HG03095 (cell line): ENCODE measurements around the gene FGFR4.

Source experiments
- ATAC-seq: cut with Tn5 transposase; IDR thresholded peaks from one replicate; pipeline ENCODE4 v1.9.1; 2021; ENCODE audit warnings: moderate library complexity; ENCODE audit not compliant: unreplicated experiment

FGFR4 gene

DNA sequence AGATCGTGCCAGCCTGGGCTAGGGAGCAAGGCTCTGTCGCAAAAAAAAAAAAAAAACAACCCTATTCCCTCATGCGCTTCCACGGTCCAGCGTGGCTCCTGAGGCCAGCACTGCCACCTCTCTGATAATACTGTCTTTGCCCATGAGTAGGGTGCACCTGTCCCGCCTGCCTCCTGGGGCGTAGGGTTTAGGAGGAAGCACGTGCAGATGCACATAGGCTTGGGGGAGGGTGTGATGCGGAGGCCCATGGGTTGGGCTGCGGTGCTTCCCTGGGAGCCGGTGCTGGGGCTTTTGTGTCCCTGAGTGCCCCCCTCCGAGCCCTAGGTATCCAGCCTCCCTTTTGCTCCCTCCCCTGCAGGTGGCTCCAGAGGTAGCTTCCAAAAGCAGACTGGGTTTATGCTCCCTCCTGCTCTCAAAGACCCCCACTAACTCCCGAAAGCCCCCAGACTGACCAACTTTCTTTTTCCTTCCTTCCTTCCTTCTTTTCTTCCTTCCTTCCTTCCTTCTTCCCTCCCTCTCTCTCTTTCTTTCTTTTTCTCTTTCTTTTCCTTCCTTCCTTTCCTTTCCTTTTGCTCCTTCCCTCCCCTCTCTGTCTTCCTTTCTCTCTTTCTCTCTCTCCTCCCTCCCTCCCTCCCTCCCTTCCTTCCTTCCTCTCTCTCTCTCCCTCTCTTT, 12.8 kb downstream of the FGFR4 start:
- no peak for ATAC-seq

GRCh38 chr5:177100714-177101121, 14.0 kb downstream of the FGFR4 start:
- no peak for ATAC-seq

DNA sequence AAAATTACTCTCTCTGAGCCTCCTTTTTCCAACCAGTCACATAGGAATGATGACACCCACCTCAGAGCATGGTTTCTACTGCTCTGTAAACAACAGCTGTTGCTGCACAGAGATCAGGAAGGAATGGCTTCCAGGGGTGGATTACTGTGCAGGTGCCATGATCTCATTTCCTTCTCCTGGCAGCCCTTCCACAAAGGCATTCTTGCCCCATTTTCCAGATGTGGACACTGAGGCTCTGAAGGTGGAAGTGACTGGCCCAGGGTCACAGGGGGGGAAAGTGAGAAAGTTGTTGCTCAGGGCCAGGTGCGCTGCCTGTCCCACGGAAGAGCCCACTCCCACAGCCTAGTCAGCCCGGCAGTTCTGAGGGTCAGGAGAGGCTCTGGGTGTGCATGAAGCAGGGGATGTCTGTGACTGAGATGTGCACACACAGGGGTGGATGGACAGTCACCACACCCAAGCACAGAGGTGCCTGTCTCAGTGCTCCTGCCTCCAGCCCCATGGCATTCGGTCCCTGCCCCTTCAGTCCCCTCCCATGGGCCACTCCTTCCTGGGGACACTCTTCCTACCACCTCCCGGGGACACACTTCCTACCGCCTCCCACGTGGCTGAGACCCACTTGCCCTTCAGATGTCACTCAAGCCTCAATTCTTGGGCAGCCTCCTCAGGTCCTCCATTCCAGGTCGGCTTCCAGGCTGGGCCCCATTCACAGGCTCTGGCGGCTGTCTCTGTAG, 17.0 kb downstream of the FGFR4 start:
- no peak for ATAC-seq

- ATAC-seq, result no peak
These were observed 19.2 kb downstream of the FGFR4 start for GRCh38 chr5:177105691-177106476.

DNA sequence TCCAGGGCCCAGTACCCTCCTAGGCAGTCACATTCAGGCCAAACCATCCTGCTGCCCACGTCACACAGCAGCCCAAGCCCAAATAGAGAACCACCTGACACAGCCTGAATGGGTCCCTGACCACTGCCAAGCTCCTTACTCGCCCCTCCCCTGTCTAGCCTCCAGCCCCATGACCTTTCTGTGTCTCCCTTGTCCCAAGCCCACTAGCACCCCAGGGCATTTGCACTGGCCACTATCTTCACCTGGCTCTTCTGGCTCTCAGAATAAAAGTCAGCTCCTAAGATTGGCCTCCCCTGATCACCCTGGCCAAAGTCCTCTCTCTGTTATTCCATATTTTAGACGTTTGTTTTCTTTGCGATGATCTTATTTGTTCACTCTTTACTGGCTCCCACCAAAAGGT, 20.4 kb downstream of the FGFR4 start:
- ATAC-seq, result no peak

GRCh38 chr5:177109810-177110209, 23.1 kb downstream of the FGFR4 start:
- ATAC-seq, result no peak

DNA sequence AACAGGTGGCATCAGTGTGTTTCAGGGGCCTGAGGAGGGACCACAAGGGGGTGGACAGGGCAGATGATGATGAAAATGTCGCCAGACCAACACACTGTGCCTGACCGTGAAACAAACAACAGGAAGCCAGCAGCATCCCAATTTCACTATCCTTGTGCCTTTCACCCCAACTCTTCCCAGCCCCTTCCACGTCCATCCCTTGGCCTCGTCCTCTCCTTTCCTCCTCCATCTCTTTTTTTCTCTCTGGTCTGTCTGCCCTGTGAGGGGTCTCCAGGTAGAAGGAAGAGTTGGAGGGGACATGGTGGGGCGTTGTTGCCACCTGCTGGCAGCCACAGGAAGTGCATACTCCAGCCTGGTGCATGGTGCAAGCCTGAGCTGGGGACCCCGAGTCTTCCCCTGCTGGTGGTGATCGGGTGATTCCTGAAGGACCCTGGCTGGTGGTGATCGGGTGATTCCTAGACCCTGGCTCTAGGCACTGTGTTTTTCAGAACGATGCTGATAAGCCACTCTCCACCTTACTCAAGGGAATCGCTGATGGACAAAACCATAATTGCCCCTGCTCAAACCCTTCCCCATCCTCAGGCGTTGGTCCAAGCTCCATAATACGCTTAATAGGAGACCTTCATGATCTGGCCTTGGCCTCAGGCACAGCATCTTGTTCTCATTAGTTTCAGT, 25.1 kb downstream of the FGFR4 start:
- no peak for ATAC-seq

DNA sequence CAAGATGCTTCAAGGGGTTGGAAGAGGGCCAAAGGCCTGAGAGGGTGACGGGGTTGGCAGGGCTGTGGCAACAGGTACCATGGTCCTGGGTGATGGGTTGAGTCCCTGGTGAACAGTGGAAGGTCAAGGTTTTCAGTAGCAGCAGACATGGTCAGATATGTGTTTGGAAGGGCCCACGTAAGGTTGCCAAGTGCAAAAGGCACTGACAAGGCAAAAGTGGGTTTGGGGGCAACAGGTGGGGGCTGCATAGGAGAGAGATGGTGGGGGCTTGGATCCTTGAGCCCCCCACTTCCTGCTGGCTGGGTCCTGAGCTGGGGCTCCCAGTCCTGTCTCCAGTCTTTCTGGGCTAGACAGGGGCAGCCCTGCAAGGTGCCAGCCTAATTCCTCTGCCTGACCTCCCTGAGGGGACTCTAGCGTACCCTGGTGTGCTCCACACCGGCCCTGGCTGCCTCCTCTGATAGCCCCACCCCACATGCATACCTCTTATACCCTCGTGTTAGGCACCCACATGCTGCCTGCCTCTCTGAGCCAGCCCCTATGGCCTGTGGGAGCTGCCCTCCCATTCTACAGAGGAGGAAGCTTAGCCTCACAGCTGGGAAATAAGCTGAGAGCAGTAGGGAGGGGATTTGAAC, 26.0 kb downstream of the FGFR4 start:
- no peak for ATAC-seq

DNA sequence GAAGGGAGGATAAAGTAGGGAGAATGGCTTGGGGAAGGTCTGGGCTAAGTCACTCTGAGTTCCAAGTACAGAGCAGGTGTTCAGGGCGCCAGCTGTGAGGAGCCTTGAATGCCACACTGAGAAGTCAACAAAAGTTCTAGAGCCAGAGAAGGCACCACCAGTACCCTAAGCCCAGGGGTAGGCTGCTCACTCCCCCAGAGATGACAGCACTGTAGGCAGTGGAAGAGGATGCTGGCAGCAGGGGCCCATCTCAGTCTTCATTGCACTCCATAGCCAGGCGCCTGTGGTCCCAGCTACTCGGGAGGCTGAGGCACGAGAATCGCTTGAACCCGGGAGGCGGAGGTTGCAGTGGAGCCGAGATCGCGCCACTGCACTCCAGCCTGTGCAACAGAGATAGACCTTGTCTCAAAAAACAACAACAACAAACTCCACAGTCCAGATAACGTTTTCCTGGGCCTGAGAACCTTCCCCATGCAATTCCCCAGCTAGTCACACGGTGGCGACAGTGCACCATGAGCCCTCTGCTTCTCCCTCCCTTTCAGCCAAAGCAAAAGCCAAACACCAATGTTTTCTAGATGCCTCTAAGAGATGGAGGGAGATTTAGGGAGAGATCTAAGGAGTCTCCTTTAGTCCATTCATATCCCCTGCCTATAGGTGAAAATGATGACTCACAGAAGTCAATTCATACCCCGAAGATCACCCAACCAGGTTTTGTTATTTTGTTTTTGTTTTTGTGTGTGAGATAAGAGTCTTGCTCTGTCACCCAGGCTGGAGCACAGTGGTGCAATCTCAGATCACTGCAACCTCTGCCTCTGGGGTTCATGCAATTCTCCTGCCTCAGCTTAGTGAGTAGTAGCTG, 27.1 kb downstream of the FGFR4 start:
- peak; percentile 55 for ATAC-seq

DNA sequence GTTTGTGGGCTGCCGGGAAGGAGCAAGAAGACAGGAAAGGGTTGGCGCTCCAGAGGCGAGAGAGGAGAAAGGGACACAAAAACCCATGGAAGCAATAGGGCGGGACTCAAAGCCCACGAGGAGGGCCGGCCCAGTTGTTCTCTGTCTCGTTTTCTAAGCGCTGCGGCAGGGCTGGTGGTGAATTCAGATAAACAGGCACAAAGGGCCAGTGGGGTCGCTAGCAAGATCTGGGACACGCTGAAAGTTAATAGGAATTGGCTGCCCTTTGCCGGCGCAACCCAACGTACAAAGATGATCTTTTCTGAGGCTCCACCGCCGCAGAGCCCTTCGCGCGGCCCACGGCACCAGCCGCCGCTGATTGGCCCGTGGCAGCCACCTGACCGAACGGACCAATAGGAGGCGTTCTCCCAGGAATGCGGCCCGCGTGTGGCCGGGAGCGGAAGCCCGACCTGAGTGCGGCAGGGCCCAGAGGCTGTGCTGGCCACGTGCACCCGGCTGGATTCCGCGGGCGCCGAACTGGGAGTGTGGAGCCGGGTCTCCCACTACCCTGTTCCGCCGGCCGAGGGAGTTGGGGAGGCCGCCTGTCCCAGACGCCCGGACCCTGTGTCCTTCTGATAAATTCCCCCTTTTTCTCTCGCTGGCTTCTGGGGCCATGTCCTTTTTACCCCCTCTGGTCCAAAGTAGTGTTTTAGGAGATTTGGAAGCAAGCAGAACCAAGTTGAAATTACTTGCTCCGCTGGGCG, 30.1 kb downstream of the FGFR4 start:
- no peak for ATAC-seq

DNA sequence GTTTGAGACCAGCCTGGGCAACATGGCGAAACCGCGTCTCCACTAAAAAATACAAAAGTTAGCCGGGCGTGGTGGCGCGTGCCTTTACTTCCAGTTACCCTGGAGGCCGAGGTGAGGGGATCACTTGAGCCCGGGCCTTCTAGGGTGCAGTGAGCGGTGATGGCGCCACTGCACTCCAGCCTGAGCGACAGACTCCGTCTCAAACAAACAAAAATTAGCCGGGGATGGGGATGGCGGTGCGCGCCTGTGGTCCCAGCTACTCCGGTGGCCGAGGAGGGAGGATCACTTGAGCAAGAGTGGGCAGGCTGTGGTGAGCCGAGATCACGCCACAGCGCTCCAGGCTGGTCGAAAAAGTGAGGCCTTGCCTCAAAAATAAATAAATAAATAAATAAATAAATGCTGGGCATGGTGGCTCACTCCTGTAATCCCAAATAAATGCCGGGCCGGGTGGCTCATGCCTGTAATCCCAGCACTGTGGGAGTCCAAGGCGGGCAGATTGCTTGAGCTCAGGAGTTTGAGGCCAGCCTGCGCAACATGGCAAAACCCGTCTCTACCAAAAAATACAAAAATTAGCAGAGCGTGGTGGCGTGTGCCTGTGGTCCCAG, 30.8 kb downstream of the FGFR4 start:
- ATAC-seq, result no peak

DNA sequence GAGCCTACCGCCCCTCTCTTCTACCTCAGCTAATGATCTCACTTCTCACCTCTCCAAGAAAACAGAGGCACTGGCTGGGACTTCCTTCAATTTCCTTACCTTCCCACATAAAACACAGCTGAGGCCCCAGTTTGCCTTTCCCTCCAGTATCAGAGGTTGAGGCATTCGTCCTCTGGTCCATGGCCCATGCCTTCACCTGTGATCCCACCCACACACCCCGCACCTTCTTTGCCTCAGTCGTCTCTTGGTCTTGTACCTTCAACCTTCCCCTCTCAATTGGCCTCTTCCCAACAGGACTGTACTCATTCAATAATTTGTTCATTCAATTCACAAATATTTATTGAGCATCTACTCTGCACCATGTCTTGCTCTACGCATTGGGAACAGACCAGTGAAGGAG, 35.9 kb downstream of the FGFR4 start:
- no peak for ATAC-seq

- no peak for ATAC-seq
These were observed 37.2 kb downstream of the FGFR4 start for GRCh38 chr5:177123789-177124485.

- ATAC-seq, result no peak
These were observed 37.8 kb downstream of the FGFR4 start for GRCh38 chr5:177124486-177124991.

DNA sequence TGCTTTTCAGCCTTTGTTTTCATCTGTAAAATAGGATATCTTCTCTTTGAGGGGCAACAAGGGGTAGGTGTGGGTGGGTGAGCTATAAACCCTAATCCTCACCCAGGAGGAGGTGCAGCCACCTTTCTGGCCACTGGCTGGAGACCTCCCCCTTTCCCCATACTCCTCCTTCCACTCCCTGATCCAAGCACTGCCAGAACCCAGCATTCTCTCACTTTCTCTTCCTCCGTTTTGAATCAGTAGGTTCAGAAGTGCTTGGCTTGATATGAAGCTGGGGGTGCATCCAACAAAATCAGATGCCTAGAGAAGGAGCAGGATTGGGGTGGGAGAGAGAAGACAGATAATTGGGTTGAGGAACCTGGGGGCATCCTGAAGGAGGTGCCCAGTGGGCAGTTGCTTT, 40.1 kb downstream of the FGFR4 start:
- no peak for ATAC-seq

DNA sequence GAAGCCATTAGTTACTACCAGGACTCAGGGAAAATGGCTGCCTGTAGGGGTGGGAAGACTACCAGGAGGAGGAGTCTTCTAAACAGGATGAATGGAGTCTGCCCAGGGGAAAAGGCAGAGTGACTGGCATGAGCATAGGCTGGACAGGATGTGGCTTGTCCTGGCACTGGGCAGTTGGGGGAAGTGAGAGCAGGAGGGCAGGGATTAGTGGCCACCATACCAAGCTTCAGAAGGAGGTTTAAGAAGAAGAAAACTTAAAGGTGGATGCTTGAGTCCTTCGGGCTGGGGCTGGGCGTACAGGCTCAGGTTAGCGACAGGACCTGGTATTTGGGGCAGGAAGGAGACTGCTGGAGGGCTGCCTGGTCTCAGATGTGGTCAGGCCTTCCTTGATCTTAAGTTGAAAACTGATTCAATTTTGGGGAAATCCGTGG, 41.9 kb downstream of the FGFR4 start:
- no peak for ATAC-seq

DNA sequence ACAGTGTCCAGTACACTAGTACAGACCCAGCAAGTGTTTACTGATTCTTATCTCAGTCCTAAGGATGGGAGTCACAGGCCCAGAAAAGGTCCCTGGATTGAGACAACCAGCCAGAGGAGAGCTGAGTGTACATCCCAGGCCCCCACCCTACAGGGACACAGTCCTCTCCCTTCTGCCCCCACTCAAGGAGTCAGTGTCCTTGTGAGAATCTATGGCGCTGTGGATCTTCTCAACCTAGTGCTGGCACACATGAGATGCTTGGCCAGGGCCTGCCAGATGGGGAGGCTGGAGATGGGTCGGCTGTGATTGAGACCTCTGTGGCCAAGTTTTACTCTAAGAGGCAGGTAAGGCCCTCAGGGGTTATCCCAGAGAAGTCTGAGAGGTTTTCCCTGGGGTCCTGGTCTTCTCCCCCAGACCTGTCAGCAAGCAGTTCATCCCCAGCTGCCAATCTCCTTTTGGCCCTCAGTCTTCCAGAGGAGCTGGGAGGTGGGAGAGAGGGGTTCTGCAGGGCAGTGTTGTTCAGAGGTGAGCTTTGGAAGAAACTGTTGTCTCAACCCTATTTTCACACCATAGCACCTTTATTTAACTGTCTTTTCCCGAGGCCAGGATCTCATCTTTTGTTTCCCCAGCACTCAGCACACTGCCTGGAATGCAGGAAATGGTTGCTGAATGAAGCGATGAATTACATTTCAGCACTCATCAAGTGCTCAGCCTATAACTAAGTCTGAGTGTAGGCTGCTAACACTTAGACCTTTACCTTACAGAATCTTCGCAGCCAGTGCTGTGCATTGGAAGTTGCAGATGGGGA, 43.7 kb downstream of the FGFR4 start:
- no peak for ATAC-seq
